HFF-Myc (cell line): ENCODE results near the gene HORMAD2.

Experiments
- DNase-seq: peaks from one replicate; pipeline ENCODE4 v3.0.0-alpha.2; 2011; ENCODE audit warnings: low read depth; ENCODE audit errors: extremely low read depth
- H3K4me3 ChIP-seq: replicated peaks from 2 replicates; pipeline ENCODE4 v1.5.1; 2011; ENCODE audit warnings: low read depth, mild to moderate bottlenecking, control low read depth, low read length
- CTCF ChIP-seq: IDR thresholded peaks from 2 replicates; pipeline ENCODE4 v1.5.1; 2012; ENCODE audit warnings: mild to moderate bottlenecking, low read depth, low read length, control low read depth; ENCODE audit errors: missing control alignments

The HORMAD2 gene

GRCh38 chr22:30204742-30205111 lies 124.5 kb downstream of the HORMAD2 start:
- no peak overlapping the region for H3K4me3 ChIP-seq
- no peak for TF ChIP-seq CTCF
- peak; percentile 56 for DNase-seq

- no peak for TF ChIP-seq CTCF
- H3K4me3 ChIP-seq, result 0 out of 2 replicates have a peak overlapping the region, but pooled peaks have one; percentile 6
- peak; percentile 81 for DNase-seq
Observed at GRCh38 chr22:30205281-30206115, 125.2 kb downstream of the HORMAD2 start.

- no peak for TF ChIP-seq CTCF
- H3K4me3 ChIP-seq, result no peak overlapping the region
- DNase-seq, result peak; percentile 74
Observed at GRCh38 chr22:30206944-30207343, 126.7 kb downstream of the HORMAD2 start.

- peak; percentile 72 for DNase-seq
- no peak overlapping the region for H3K4me3 ChIP-seq
- TF ChIP-seq CTCF, result no peak
Observed at GRCh38 chr22:30208631-30209603, 128.7 kb downstream of the HORMAD2 start.

GRCh38 chr22:30209642-30210041 lies 129.4 kb downstream of the HORMAD2 start:
- DNase-seq, result no peak
- no peak for TF ChIP-seq CTCF
- no peak overlapping the region for H3K4me3 ChIP-seq

- no peak overlapping the region for H3K4me3 ChIP-seq
- DNase-seq, result no peak
- TF ChIP-seq CTCF, result no peak
Observed at GRCh38 chr22:30210235-30210909, 130.1 kb downstream of the HORMAD2 start.
